Stimulated activated naive CD8-positive, alpha-beta T cell treated with anti-CD3 and anti-CD28 coated beads, Interleukin-15, amount 100 ng/mL, for 72 hours (primary cell): Measurements from ENCODE around the gene RBFOX2.
"Not testable (repeated sequence)": the region's sequence is repeated elsewhere in the genome, so short reads cannot be mapped to it uniquely, and the experiment has no call there.

ENCODE experiments used
- ATAC-seq: fragments of 150-1000 bp; cut with Tn5 transposase; 2 replicates; pipeline ENCODE4 v1.10.0; 2021; ENCODE audit warnings: mild to moderate bottlenecking, moderate library complexity
- DNase-seq, 2 donors: peaks; one replicate each; pipeline ENCODE4 v3.0.0; 2021 to 2022
- H3K27ac Mint-ChIP-seq, 2 donors: one replicate each; pipeline ENCODE4 v1.8.0; 2022; ENCODE audit warnings: mild to moderate bottlenecking in 2 of 2, mixed read lengths in 2 of 2, moderate library complexity in 2 of 2
- H3K27me3 Mint-ChIP-seq: one replicate; pipeline ENCODE4 v1.8.0; 2022; ENCODE audit warnings: mixed read lengths
- H3K4me1 Mint-ChIP-seq: one replicate; pipeline ENCODE4 v1.8.0; 2022; ENCODE audit warnings: mild to moderate bottlenecking, mixed read lengths
- H3K4me3 Mint-ChIP-seq, 2 donors: one replicate each; pipeline ENCODE4 v1.8.0; 2022; ENCODE audit warnings: mild to moderate bottlenecking in 2 of 2, mixed read lengths in 2 of 2, moderate library complexity in 1 of 2
- H3K9me3 Mint-ChIP-seq, 2 donors: one replicate each; pipeline ENCODE4 v1.8.0; 2022; ENCODE audit warnings: mixed read lengths in 2 of 2

The RBFOX2 gene

GRCh38 chr22:35808377-35808776 is 220.2 kb downstream of the RBFOX2 start:
- Mint-ChIP-seq H3K27me3 (no peaks in the 10 kb centered on the region), H3K27ac (no peak overlapping the region), H3K9me3 (peaks cover 5 to 8% of the 10 kb centered on the region in 2 donors), H3K4me3 (no peak overlapping the region), H3K4me1 (no peaks in the 10 kb centered on the region)
- ATAC-seq, result no peak
- DNase-seq, result no peak

- ATAC-seq, H3K4me3 Mint-ChIP-seq, H3K9me3 Mint-ChIP-seq, H3K27me3 Mint-ChIP-seq, H3K4me1 Mint-ChIP-seq, DNase-seq, H3K27ac Mint-ChIP-seq: not testable (repeated sequence)
Observed at GRCh38 chr22:35806668-35807067, 222.0 kb downstream of the RBFOX2 start.

GRCh38 chr22:35805466-35805865 is 223.2 kb downstream of the RBFOX2 start:
- Mint-ChIP-seq H3K27me3 (no peaks in the 10 kb centered on the region), H3K4me1 (no peaks in the 10 kb centered on the region), H3K27ac (no peak overlapping the region), H3K4me3 (no peak overlapping the region), H3K9me3 (no peaks in the 10 kb centered on the region)
- DNase-seq (no peak), ATAC-seq (no peak)

DNA sequence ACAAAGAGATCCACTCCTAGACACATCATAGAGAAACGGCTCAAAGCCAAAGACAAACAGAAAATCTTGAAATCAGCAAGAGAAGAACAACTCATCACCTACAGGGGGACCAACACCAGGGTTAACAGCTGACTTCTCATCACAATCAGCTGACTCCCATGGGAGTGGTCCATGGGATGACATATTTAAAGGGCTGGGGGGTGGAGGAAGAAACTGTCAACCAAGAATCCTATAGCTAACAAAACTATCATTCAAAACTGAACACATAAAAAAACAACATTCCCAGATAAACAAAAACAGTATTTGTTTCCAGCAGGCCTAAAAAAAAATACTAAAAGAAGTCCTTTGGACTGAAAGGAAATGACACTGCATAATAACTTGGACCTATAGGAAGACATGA is 224.2 kb downstream of the RBFOX2 start:
- no peak overlapping the region for H3K27ac Mint-ChIP-seq
- no peaks in the 10 kb centered on the region for H3K9me3 Mint-ChIP-seq
- ATAC-seq, result no peak
- no peaks in the 10 kb centered on the region for H3K4me1 Mint-ChIP-seq
- no peaks in the 10 kb centered on the region for H3K27me3 Mint-ChIP-seq
- DNase-seq, result no peak
- H3K4me3 Mint-ChIP-seq, result no peak overlapping the region

GRCh38 chr22:35802885-35803284 is 225.7 kb downstream of the RBFOX2 start:
- Mint-ChIP-seq H3K27me3 (no peaks in the 10 kb centered on the region), H3K4me1 (no peaks in the 10 kb centered on the region), H3K9me3 (no peaks in the 10 kb centered on the region), H3K27ac (no peak overlapping the region), H3K4me3 (no peak overlapping the region)
- DNase-seq, result no peak
- ATAC-seq, result no peak

- H3K27me3 Mint-ChIP-seq, DNase-seq, H3K4me1 Mint-ChIP-seq, H3K4me3 Mint-ChIP-seq, ATAC-seq, H3K27ac Mint-ChIP-seq, H3K9me3 Mint-ChIP-seq: not testable (repeated sequence)
Observed at GRCh38 chr22:35801301-35801700, 227.3 kb downstream of the RBFOX2 start.

- Mint-ChIP-seq H3K4me1 (no peaks in the 10 kb centered on the region), H3K27ac (no peak overlapping the region), H3K9me3 (no peaks in the 10 kb centered on the region), H3K27me3 (no peaks in the 10 kb centered on the region), H3K4me3 (no peak overlapping the region)
- DNase-seq, result no peak
- no peak for ATAC-seq
Observed at GRCh38 chr22:35799150-35799549, 229.5 kb downstream of the RBFOX2 start.

DNA sequence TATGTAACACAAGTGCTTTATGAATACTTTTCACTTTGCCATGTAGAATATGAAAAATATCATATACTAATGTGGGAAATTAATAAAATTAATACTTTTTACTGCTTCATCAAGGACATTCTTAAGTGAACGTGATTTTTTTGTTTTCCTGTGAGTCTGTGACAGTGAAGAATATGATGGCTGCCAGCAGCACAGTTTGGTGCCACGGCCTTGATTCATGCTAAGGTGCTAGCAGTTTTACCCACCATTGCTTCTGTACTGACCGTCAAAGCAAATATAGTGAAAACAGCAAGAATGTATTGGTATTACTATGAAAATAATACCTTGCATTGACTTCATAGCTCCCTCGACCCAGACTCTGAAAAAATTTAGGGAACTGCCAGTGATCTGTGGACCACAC is 231.2 kb downstream of the RBFOX2 start:
- no peak for ATAC-seq
- no peak overlapping the region for H3K27ac Mint-ChIP-seq
- H3K4me3 Mint-ChIP-seq, result no peak overlapping the region
- no peaks in the 10 kb centered on the region for H3K4me1 Mint-ChIP-seq
- no peaks in the 10 kb centered on the region for H3K27me3 Mint-ChIP-seq
- DNase-seq, result no peak
- H3K9me3 Mint-ChIP-seq, result no peaks in the 10 kb centered on the region

DNA sequence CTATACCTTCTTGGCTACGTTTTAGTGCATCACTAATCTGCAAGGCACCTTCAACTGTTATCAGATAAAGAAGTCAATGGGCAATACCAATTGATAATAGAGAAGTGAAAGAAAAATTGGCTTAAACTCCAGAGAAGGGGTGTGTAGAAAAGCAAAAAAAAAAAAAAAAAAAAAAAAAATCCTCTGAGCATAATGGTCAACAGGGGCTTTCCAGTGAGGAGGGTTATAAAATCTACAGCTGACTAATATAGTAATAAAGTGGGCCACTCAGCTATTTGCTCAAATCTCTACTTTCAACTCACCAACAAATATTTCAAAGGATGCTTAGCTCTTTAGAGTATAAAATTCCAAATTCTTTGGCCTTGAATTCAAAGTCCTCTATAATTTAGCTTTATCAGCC is 233.1 kb downstream of the RBFOX2 start:
- H3K9me3 Mint-ChIP-seq, result no peaks in the 10 kb centered on the region
- no peak for ATAC-seq

GRCh38 chr22:35792506-35792905 is 236.1 kb downstream of the RBFOX2 start:
- H3K4me1 Mint-ChIP-seq, result peaks cover 6% of the 10 kb centered on the region
- no peak overlapping the region for H3K27ac Mint-ChIP-seq
- no peaks in the 10 kb centered on the region for H3K27me3 Mint-ChIP-seq
- ATAC-seq (no peak), DNase-seq (no peak)
- no peak overlapping the region for H3K4me3 Mint-ChIP-seq
- H3K9me3 Mint-ChIP-seq, result no peaks in the 10 kb centered on the region

More for the DNA sequence above, 233.1 kb downstream of the RBFOX2 start:
- no peaks in the 10 kb centered on the region for H3K4me1 Mint-ChIP-seq
- no peak overlapping the region for H3K4me3 Mint-ChIP-seq
- no peak overlapping the region for H3K27ac Mint-ChIP-seq
- no peak for DNase-seq
- H3K27me3 Mint-ChIP-seq, result no peaks in the 10 kb centered on the region

DNA sequence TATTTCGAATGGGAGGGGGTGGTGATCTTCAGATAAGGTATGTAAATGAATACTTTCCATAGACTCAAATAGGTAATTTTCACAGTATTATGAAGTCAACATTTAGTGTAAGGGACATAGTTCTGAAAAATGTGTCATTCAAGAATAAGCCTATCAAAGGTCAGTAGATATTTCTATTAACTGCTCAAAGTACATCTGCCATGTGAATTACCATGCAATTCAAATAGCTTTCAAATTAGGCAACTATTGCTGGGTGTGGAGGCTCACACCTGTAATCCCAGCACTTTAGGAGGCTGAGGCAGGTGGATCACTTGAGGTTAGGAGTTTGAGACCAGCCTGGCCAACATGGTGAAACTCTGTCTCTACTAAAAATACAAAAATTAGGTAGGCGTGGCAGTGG is 236.8 kb downstream of the RBFOX2 start:
- H3K27me3 Mint-ChIP-seq, ATAC-seq, H3K4me3 Mint-ChIP-seq: not testable (repeated sequence)

GRCh38 chr22:35785181-35785923 is 243.3 kb downstream of the RBFOX2 start:
- H3K4me3 Mint-ChIP-seq, result no peak overlapping the region
- peaks cover 6% of the 10 kb centered on the region for H3K4me1 Mint-ChIP-seq
- ATAC-seq, result no peak
- no peaks in the 10 kb centered on the region for H3K27me3 Mint-ChIP-seq
- H3K9me3 Mint-ChIP-seq, result no peaks in the 10 kb centered on the region
- DNase-seq, result no peak
- no peak overlapping the region for H3K27ac Mint-ChIP-seq

More for the DNA sequence above, 236.8 kb downstream of the RBFOX2 start:
- H3K27ac Mint-ChIP-seq, result peak overlapping the region in 1 of 2 donors; percentile 49
- not testable (repeated sequence) for H3K9me3 Mint-ChIP-seq, DNase-seq, H3K4me1 Mint-ChIP-seq

DNA sequence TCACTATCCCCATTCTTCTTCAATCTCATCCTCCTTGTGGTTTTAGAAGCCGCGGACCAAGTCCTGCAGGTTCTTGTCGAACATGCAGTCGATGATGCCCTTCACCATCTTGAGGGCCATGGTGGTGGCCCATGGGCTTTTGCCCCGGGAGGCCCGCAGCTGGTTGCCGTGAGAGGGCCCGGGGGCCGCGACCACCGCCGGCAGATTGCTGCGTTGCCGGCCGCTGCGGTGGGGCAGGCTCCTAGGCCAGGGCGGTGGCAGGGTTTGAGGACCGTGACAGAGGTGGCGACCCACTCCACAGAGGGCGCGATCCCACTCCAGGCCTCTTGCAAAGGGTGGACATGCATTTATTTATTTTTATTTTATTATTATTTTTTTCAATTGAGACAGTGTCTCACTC is 244.0 kb downstream of the RBFOX2 start:
- ATAC-seq (no peak), DNase-seq (no peak)
- H3K27ac Mint-ChIP-seq, result no peak overlapping the region
- no peaks in the 10 kb centered on the region for H3K9me3 Mint-ChIP-seq
- H3K4me3 Mint-ChIP-seq, result no peak overlapping the region
- peaks cover 3% of the 10 kb centered on the region for H3K4me1 Mint-ChIP-seq
- no peaks in the 10 kb centered on the region for H3K27me3 Mint-ChIP-seq

GRCh38 chr22:35783943-35784614 is 244.5 kb downstream of the RBFOX2 start:
- Mint-ChIP-seq H3K27ac (no peak overlapping the region), H3K4me1 (no peaks in the 10 kb centered on the region), H3K4me3 (no peak overlapping the region), H3K9me3 (no peaks in the 10 kb centered on the region), H3K27me3 (no peaks in the 10 kb centered on the region)
- ATAC-seq (no peak), DNase-seq (no peak)

DNA sequence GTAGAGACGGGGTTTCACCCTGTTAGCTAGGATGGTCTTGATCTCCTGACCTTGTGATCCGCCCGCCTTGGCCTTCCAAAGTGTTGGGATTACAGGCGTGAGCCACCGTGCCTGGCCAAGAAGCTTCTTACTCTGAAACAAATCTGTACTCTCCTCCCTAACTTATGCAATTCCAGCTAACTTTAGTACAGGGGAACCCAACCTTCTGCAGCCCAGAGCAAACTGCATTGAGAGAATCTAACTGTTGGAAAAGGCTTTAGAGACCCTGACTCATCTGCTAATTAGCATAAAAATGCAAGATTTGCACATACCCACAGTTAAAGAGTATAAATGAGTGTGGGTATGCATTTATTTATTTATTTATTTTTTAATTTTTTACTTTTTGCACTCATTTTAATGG is 246.1 kb downstream of the RBFOX2 start:
- Mint-ChIP-seq H3K4me3 (no peak overlapping the region), H3K4me1 (no peaks in the 10 kb centered on the region), H3K9me3 (no peaks in the 10 kb centered on the region), H3K27ac (no peak overlapping the region), H3K27me3 (no peaks in the 10 kb centered on the region)
- no peak for DNase-seq
- ATAC-seq, result no peak

DNA sequence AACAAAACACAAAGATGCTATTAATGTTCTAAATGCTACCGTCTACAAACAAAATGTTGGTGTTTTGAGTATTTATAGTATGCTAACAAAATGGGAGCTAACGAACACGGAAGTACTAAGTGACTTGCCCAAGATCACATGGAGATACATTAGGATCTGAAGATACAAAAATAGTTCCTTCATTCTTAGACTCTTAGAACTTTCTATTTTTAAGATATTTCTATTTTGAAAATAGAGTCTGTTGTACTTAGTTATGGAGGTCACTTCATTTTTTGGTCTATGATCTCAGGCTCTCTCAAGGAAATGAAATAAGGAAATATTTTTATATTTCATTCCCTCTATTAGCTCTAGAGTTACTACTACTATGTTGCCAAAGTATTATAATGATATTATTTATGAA is 246.7 kb downstream of the RBFOX2 start:
- no peak for ATAC-seq

More for the DNA sequence above, 246.7 kb downstream of the RBFOX2 start:
- Mint-ChIP-seq H3K27me3 (no peaks in the 10 kb centered on the region), H3K9me3 (no peaks in the 10 kb centered on the region), H3K4me3 (no peak overlapping the region), H3K27ac (no peak overlapping the region), H3K4me1 (no peaks in the 10 kb centered on the region)
- DNase-seq, result no peak
